Fibroblast of skin of back (primary cell): ENCODE results near the gene RAB8B. TPM values are rescaled to one million over a fixed set of nuclear protein-coding genes. Genes with fewer than 3 reads are reported as not detected.

ENCODE experiments used
- DNase-seq: peaks from one replicate; pipeline ENCODE4 v3.0.0-alpha.2; 2013
- polyA plus RNA-seq, 2 experiments: library from polyadenylated mRNA; unstranded; fragments of 120-200 nt; gene quantifications; one replicate each; pipeline ENCODE4 v1.2.1, GENCODE V29; 2013; ENCODE audit not compliant: insufficient read length in 2 of 2

The RAB8B gene
- 19.9 TPM for polyA plus RNA-seq (2013, experiment 1 of 2; ENCODE audit: insufficient read length)
- polyA plus RNA-seq (2013, experiment 2 of 2; ENCODE audit: insufficient read length): 16.1 TPM

DNA sequence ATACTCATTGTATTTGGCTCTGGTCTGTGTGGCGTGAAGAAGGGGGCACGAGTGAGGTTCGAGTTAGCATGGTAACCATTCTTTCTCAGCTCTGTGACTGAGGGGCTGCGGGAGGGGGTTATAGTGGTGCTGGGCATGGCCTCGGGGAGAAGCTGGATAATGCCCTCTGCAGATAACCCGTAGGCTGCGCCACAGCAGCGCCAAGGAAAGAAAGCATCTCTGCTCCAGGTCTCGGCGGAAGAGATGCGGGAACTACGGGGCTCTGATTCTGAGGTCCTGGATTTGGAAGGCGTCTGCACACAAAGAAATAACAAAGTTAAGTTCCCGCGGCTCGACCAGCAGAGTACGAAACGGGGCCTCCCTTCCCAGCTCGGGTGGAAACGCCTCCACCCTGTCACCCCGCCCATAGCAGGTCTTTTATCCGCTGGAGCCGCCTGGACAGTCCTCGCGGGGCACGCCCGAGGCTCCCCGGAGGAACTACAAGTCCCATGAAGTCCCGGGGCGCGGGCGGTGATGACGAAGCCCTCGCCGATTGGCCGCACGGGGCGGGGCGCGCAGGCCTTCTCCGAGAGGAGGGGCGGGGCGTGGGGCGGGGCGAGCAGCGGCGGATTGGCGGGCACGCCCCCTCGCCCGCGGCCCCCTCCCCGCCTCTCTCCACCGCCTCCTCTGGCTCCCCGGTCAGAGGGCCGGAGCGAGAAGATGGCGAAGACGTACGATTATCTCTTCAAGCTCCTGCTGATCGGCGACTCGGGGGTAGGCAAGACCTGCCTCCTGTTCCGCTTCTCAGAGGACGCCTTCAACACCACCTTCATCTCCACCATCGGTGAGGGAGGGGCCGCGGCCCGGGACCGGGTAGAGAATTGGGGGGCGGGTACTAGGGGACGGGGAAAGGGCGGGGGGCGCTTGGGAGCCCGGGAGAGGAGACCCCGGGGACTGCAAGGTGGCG is at the start of gene RAB8B:
Gene RAB8B, plus strand, starts transcription at position 681 of the 946 bp plus-strand sequence. Its CDS starts 19 bp downstream, at position 700.
- DNase-seq: peak; percentile 96

GRCh38 chr15:63140936-63141335 is 48.5 kb upstream of the RAB8B start:
- no peak for DNase-seq

GRCh38 chr15:63145426-63145825 is 44.0 kb upstream of the RAB8B start:
- no peak for DNase-seq

- no peak for DNase-seq
Measured at GRCh38 chr15:63146684-63147083, 42.7 kb upstream of the RAB8B start.

DNA sequence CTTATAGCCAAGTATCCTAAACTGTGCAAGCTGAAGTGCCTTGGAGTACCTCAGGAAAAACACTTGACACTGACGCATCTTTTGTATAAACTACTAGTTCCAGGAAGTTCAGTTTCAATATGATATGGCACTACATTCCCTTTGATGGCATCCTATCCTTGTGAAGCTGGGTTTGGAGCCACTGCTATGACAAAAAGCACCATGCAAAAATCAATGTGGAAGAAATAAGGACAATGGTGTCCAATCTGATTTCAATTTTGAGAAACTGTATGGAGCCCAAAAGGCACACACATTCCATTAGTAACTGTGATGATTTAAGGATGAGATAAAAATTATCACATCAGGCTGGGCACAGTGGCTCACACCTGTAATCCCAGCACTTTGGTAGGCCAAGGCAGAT is 37.7 kb upstream of the RAB8B start:
- DNase-seq: no peak

DNA sequence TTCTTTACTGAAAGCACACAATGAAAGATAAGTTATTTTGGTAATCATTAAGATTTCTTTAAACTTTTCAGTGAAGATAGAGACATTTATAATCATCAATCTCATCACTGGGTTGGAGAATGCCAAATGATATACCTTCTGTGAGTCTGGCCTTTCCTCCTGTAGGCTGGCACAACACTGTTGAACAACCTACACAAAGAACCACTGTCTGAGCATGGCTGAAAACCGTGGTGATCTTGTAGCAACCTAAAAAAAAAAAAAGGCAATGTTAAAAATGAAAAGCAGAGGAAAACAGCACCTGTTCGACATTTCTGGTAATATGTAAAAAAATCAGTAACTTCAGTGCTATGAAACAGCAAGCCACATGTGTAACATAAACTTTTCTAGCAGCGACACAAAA is 33.9 kb upstream of the RAB8B start:
- DNase-seq: no peak

DNA sequence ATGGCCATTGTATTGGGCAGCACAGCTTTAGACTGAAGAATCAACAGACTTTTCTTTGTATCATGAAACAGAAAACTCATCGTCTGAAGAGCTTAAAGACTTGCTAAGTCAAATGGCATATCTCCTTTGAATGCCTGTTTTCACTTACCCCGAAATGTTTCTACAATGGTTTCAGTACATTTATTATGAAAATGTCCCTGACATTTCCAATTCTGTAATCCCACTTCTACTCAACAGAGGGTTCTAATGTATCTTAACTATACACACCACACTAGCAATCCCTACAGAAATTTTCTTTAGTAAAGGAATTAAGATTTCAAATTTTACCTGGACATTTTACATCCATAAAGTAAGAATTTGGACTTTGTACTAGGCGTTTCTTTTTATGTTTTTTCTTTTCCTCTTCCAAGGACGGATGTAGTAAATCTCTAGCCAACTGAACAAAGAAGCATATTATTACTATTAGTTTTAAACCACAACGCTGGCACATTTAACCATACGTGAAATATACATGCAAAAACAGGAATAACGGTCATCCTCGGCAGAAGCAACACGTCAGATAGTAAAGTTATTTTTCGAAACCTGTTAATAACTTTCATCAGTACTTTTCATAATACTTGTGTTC is 33.2 kb upstream of the RAB8B start:
- no peak for DNase-seq

DNA sequence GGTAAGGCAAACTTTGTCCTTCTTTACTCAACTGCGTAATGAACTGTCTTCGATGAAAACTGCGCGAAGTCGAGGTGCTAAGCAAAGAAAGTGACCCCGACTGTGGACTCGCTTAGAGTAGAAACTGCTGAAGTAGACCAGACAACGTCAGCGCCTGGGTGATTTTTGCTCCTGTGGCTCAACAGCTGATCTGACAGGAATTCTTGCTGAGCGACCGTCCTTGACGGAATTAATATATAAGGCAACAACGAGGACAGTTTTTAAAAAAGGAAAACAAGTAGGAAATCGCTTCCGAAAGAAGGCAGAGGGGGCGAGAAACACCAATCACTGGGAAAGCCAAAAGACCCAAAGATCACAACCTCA is 32.7 kb upstream of the RAB8B start:
- peak; percentile 39 for DNase-seq

DNA sequence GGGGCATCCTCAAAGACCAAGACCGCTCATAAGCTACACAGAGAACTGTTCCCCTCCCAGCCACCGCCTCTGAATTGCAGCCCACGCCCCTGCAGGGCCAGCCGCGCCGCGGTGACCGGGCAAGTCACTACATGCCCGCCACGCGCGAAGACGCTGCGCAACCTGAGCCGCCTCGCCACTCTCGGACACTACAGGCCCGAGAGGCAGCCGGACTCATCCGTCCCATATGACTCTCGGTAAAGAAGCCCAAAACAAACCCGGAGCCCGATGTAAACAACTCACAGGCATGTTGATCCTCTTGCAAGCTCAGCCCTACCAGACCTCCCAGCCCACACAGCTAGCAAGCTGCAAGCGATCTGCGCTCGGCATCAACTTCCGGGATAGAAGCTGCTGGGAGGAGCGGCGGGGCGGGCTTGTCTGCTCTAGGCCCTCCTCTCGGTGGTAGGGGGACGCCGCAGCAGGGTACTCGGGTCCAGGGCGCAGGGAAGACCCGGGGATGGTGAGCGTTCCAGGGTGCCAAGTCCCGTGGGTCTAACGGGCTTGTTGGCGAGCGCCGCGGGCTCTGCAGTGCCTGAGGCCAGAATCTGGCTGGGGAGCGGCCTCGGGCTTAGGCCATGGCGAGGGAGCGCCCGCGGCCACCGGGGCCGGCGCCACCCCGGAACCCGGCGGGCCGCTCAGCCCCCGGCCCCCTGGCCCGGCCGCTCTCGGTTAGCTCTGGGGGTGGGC is 32.1 kb upstream of the RAB8B start, which contains the start of gene RPS27L:
Gene RPS27L, minus strand, starts transcription at position 360 of the 726 bp plus-strand sequence. Its CDS starts 72 bp downstream, at position 288.
- DNase-seq: peak; percentile 94

DNA sequence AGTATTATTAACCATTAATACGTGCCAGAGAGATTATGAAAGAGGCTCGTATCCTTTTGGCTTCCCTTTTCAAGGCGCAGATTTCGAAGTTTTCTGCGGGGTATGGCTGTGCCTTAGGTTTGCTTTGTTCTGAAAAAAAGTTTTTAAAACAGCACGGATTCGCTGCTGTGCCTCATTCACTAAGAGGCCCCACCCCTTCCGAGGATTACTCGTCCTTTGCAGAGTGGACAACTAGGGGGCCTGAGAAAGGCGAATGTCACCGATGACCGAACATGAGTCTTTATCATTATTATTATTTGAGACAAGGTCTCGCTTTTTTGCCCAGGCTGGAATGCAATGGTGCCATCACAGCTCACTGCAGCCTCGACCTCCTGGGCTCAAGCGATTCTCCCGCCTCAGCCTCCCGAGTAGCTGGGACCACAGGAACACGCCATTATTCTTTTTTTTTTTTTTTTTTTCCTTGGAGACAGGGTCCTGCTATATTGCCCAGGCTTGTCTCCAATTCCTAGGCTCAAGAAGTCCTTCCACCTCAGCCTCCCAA is 31.4 kb upstream of the RAB8B start:
- DNase-seq: peak; percentile 86

- DNase-seq: no peak
Measured at GRCh38 chr15:63160638-63161037, 28.8 kb upstream of the RAB8B start.

- no peak for DNase-seq
Measured at GRCh38 chr15:63163217-63163616, 26.2 kb upstream of the RAB8B start.

- no peak for DNase-seq
Measured at GRCh38 chr15:63165166-63165859, 24.1 kb upstream of the RAB8B start.

DNA sequence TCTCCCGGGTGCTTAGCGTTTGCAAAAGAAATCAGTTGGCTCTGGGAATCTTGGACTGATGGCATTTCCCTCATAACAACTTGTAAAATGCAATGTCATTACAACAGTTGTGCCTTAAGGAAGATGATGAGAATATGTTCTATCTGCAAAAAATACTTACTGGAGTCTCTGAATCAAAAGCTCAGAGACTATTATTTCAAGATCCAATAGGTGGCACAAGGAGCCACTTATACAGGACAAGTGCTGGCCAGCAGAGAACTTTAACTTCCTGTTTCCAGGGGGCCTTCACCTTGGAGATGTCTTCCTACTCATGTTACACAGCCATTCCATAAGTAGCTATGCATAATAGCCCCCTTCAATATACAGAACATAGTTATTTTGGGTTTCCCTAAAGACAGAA is 23.2 kb upstream of the RAB8B start:
- peak; percentile 32 for DNase-seq

GRCh38 chr15:63169788-63170187 is 19.6 kb upstream of the RAB8B start:
- DNase-seq: no peak

DNA sequence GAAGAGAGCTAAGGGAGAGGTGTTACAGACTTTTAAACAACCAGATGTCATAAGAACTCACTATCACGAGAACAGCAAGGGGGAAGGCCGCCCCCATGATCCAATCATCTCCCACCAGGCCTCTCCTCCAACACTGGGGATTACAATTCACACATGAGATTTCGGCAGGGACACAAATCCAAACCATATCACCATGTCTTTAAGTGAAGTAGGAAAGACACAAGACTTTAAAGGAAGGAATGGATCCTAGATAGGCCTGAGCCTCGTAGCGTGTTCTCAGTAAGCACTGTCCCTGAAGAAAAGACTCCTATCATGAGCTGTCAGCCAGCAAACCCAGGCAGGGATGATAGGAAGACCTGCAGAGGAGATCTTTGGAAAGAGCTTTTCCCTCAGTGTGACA is 17.0 kb upstream of the RAB8B start:
- no peak for DNase-seq

- no peak for DNase-seq
Measured at GRCh38 chr15:63172851-63173451, 16.5 kb upstream of the RAB8B start.

DNA sequence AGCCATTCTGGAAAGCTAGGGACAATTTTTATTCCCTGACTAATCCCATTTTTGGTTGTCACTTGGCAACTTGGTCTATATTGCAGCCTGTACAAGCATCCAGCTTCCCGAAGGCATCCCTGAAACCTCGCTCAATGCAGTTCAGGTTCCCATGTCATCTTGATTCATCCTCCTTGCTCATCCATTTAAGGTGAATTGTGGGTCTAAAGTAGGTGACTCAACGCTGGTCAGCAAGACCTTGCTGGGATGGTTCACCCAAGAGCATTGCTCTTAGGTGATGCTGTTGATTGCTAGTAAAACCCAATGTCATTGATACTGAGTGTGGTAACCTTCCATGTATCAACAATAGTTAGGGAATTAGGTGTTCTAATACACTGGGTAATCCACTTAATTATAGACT is 13.1 kb upstream of the RAB8B start:
- no peak for DNase-seq

- no peak for DNase-seq
Measured at GRCh38 chr15:63178034-63178433, 11.4 kb upstream of the RAB8B start.

DNA sequence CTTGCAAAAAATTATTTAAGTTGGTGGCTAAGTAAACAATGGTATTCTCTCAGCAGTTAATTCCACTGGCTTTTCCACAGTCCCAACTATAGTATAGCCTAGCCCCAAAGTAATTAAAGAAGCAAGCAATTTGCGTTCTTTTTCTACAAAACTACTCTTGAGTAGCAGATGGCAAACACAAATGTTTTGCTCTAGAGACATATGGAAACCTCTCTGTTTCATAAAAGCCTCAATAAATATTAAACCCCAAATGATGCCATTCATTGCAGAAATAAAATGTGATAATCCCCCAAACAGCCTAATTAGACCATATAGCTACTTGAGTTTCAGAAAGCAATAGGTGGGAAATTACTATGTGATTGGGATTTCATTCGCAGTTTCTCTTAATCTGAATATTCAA is 8.7 kb upstream of the RAB8B start:
- DNase-seq: no peak

- no peak for DNase-seq
Measured at GRCh38 chr15:63181648-63182047, 7.8 kb upstream of the RAB8B start.

- peak; percentile 44 for DNase-seq
Measured at GRCh38 chr15:63185206-63185605, 4.2 kb upstream of the RAB8B start.
